Measurements from ENCODE around the gene GFM1.

DNA sequence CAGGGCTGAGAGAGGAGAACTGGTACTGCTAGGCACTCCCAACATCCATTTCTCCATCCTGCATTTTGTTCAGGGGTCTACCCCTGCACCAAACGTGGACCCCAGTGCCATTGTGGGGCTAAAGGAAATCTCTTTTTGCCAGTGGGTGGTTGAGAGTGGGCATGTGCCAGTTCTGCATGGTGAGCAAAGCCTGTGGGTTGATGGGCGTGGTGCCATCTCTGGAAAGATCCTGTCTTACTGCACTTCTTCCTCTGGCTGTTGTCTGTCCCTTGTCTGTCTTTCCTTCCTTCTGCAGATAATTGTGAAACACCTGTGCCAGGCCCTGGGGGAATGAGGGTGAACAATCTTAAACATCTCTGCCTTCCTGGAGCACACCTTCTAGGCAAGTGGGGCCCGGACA, 89.3 kb downstream of the GFM1 start:
- TF ChIP-seq, protein P1, sequence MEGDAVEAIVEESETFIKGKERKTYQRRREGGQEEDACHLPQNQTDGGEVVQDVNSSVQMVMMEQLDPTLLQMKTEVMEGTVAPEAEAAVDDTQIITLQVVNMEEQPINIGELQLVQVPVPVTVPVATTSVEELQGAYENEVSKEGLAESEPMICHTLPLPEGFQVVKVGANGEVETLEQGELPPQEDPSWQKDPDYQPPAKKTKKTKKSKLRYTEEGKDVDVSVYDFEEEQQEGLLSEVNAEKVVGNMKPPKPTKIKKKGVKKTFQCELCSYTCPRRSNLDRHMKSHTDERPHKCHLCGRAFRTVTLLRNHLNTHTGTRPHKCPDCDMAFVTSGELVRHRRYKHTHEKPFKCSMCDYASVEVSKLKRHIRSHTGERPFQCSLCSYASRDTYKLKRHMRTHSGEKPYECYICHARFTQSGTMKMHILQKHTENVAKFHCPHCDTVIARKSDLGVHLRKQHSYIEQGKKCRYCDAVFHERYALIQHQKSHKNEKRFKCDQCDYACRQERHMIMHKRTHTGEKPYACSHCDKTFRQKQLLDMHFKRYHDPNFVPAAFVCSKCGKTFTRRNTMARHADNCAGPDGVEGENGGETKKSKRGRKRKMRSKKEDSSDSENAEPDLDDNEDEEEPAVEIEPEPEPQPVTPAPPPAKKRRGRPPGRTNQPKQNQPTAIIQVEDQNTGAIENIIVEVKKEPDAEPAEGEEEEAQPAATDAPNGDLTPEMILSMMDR (IDR thresholded peaks at IDR 0.05; ENCODE audit: insufficient read depth, low read length), result no peak
- TF ChIP-seq SPI1 (IDR thresholded peaks at IDR 0.05; ENCODE audit: borderline replicate concordance, low read depth), result no peak
- TF ChIP-seq, protein P2, sequence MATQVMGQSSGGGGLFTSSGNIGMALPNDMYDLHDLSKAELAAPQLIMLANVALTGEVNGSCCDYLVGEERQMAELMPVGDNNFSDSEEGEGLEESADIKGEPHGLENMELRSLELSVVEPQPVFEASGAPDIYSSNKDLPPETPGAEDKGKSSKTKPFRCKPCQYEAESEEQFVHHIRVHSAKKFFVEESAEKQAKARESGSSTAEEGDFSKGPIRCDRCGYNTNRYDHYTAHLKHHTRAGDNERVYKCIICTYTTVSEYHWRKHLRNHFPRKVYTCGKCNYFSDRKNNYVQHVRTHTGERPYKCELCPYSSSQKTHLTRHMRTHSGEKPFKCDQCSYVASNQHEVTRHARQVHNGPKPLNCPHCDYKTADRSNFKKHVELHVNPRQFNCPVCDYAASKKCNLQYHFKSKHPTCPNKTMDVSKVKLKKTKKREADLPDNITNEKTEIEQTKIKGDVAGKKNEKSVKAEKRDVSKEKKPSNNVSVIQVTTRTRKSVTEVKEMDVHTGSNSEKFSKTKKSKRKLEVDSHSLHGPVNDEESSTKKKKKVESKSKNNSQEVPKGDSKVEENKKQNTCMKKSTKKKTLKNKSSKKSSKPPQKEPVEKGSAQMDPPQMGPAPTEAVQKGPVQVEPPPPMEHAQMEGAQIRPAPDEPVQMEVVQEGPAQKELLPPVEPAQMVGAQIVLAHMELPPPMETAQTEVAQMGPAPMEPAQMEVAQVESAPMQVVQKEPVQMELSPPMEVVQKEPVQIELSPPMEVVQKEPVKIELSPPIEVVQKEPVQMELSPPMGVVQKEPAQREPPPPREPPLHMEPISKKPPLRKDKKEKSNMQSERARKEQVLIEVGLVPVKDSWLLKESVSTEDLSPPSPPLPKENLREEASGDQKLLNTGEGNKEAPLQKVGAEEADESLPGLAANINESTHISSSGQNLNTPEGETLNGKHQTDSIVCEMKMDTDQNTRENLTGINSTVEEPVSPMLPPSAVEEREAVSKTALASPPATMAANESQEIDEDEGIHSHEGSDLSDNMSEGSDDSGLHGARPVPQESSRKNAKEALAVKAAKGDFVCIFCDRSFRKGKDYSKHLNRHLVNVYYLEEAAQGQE (IDR thresholded peaks at IDR 0.05; ENCODE audit: insufficient replicate concordance, low read depth), result no peak

All from HL-60 (cell line).